Psoas muscle (tissue), 8 donors: ENCODE data around the gene KRT6B. TPM values are rescaled to one million over a fixed set of nuclear protein-coding genes. Genes with fewer than 3 reads are reported as not detected.

Source experiments
- ATAC-seq, 4 donors: fragments of 200-7000 bp; cut with Tn5 transposase; one replicate each; pipeline ENCODE4 v1.9.1; 2020; ENCODE audit warnings: moderate library complexity in 3 of 4, mild to moderate bottlenecking in 2 of 4
- DNase-seq, 2 donors: peaks; one replicate each; pipeline ENCODE4 v3.0.0-alpha.2; 2020
- H3K27ac ChIP-seq: fragments of 200-600 bp; one replicate; pipeline ENCODE4 v1.8.0; 2022
- H3K27me3 ChIP-seq, 3 donors: fragments of 200-600 bp in 1 of 3; one replicate each; pipeline versions ENCODE4 v1.6.1 to v1.8.0; 2013 to 2022; ENCODE audit warnings: low read length in 2 of 3, mild to moderate bottlenecking in 2 of 3, moderate library complexity in 1 of 3; ENCODE audit not compliant: insufficient read depth in 3 of 3
- H3K36me3 ChIP-seq, 2 donors: fragments of 200-600 bp in 1 of 2; one replicate each; pipeline versions ENCODE4 v1.6.1 to v1.8.0; 2013 to 2022; ENCODE audit warnings: low read depth in 1 of 2, mild to moderate bottlenecking in 1 of 2, moderate library complexity in 1 of 2; ENCODE audit not compliant: insufficient read depth in 1 of 2
- H3K4me1 ChIP-seq: fragments of 200-600 bp; one replicate; pipeline ENCODE4 v1.8.0; 2022
- H3K4me3 ChIP-seq: fragments of 200-600 bp; one replicate; pipeline ENCODE4 v1.8.0; 2022; ENCODE audit warnings: mild to moderate bottlenecking
- H3K9me3 ChIP-seq: fragments of 200-600 bp; one replicate; pipeline ENCODE4 v1.8.0; 2022
- WGBS, 3 donors: extraction: QIAGEN DNeasy Blood & Tissue Kit; methylation state at CpG; one replicate each; pipeline versions ENCODE4 v1.1.6 to v1.1.7; 2013; 5-methylcytosine and 5-hydroxymethylcytosine counted together
- intact Hi-C, 2 donors: fragments of 100-400 bp; cut with DNase I; formaldehyde crosslinking; loops; one replicate each; pipeline versions ENCODE4 v1.11.0 to v1.14.2; 2022
- polyA plus RNA-seq, 3 donors: library from polyadenylated mRNA; stranded (reverse); fragments of 200-250 nt; gene quantifications; one replicate each; pipeline ENCODE4 v1.2.3, GENCODE V29; 2013
- total RNA-seq, 4 donors: library from RNA; stranded (reverse); fragmentation: NEBNext Ultra II Directional in 2 of 4; extraction: Animal tissue kit (Norgen Biotek cat#: 25700) in 2 of 4; gene quantifications; one replicate each; pipeline versions ENCODE4 v1.2.1 to v1.2.4, GENCODE V29; 2021 to 2023
- TF ChIP-seq, protein P1 (sequence below): fragments of 200-600 bp; IDR thresholded peaks from one replicate; pipeline ENCODE4 v1.8.0; 2022; ENCODE audit warnings: antibody characterized with exemption
- donor health status: healthy with polysubstance abuse.
- donor health status: DM: no; HTN: no; CAD: no; lungs with moderate emphysema.
- donor health status: Bipolar disorder and iron deficiency.
- donor health status: healthy.
- donor health status: DM: yes; HTN: yes; CAD: no.
- donor health status: DM: no; HTN: no; CAD: no.
- donor health status: DM: no; HTN: no; CAD: no.
- donor health status: DM: yes; HTN: yes; CAD: no.

KRT6B gene
- total and polyA plus RNA-seq, 7 donors: 0.04 to 0.32 (median 0.15) TPM; not detected in 3

DNA sequence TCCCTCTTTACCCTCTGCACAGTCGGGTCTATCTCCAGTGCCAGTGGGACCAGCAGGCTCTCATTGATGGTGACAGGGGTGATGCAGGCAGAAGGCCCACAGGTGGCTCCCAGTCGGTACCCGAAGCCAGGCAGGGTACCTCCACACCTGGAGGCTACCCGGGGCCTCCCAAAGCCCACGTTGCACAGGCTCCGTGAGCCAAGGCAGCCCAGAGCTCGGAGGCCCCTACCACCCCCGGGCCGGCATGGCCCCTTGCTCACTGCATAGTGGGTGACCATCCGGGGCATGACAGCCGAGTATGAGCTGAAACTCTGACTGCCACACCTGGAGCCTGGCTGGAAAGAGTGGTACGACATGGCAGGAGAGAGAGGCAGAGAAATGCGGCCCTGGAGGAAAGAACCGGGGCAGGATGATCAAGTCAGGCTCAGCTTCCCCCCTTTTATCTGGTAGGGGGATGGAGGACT, 46.0 kb downstream of the KRT6B start, which contains the start of gene KRT82:
KRT82 (minus strand) TSS at position 414 of the 464 bp plus-strand sequence; CDS start at position 356, 58 bp downstream.
- 89 to 90% (median 89%) methylated on average over 14 of the region's 14 CpGs for WGBS, 3 donors
- Histone ChIP-seq H3K4me1 (no peaks in the 10 kb centered on the region), H3K9me3 (no peaks in the 10 kb centered on the region), H3K27ac (no peak within 1 kb of the TSS), H3K36me3 (no peaks in the 10 kb centered on the region), H3K27me3 (no peaks in the 10 kb centered on the region), H3K4me3 (no peak within 1 kb of the TSS)
- DNase-seq: no peak
- intact Hi-C loops: no loop called here
- no peak for ATAC-seq
- TF ChIP-seq, protein P1, sequence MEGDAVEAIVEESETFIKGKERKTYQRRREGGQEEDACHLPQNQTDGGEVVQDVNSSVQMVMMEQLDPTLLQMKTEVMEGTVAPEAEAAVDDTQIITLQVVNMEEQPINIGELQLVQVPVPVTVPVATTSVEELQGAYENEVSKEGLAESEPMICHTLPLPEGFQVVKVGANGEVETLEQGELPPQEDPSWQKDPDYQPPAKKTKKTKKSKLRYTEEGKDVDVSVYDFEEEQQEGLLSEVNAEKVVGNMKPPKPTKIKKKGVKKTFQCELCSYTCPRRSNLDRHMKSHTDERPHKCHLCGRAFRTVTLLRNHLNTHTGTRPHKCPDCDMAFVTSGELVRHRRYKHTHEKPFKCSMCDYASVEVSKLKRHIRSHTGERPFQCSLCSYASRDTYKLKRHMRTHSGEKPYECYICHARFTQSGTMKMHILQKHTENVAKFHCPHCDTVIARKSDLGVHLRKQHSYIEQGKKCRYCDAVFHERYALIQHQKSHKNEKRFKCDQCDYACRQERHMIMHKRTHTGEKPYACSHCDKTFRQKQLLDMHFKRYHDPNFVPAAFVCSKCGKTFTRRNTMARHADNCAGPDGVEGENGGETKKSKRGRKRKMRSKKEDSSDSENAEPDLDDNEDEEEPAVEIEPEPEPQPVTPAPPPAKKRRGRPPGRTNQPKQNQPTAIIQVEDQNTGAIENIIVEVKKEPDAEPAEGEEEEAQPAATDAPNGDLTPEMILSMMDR: no peak

DNA sequence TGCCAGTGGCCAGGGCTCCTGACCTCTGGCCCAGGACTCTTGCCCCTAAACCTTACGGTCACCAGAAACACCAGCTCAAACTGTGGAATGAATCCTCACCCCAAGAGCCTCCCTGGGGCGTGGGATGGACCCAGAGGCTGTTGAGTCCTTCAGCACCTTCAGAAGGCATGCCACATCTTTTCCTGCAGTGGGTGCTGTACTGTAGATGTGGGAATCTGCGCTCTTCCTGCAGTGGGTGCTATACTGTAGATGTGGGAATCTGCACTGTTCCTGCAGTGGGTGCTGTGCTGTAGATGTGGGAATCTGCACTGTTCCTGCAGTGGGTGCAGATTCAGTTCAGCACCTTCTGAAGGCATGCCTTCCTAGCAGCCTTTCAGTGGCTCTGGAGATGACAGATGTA, 47.0 kb downstream of the KRT6B start:
- Histone ChIP-seq H3K4me3 (no peak overlapping the region), H3K9me3 (no peaks in the 10 kb centered on the region), H3K36me3 (no peaks in the 10 kb centered on the region), H3K27me3 (no peaks in the 10 kb centered on the region), H3K4me1 (no peaks in the 10 kb centered on the region), H3K27ac (no peak overlapping the region)
- peak in 1 of 2 donors; percentile 12 for DNase-seq
- ATAC-seq: no peak
- intact Hi-C loops: no loop called here
- WGBS, 3 donors: 85 to 94% (median 93%) methylated on average over 3 of the region's 3 CpGs
- TF ChIP-seq, protein P1: no peak

DNA sequence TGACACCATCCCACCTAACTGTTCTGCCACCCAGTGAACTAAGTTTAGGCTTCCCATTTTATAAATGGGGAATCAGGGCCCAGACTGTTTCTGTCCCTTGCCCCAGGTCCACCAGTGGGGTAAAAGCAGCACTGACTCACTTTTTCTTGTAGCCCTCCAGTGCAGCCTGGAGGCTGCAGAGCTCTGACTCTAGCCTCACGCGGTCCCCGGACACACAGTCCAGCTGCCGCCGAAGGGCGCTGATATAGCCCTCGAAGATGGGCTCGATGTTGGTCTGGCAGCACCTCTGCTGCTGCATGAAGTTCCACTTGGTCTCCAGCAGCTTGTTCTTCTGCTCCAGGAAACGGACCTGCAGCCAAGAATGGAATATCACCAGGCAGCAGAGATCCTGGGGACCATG, 48.4 kb downstream of the KRT6B start:
- Histone ChIP-seq H3K9me3 (no peaks in the 10 kb centered on the region), H3K27me3 (peaks cover 0 to 2% (median 0%) of the 10 kb centered on the region in 3 donors), H3K4me1 (no peaks in the 10 kb centered on the region), H3K27ac (no peak overlapping the region), H3K4me3 (no peak overlapping the region), H3K36me3 (no peaks in the 10 kb centered on the region)
- TF ChIP-seq, protein P1: no peak
- 81 to 93% (median 88%) methylated on average over 9 of the region's 9 CpGs for WGBS, 3 donors
- DNase-seq (peak in 1 of 2 donors; percentile 25), ATAC-seq (no peak)
- intact Hi-C loops: no loop called here

DNA sequence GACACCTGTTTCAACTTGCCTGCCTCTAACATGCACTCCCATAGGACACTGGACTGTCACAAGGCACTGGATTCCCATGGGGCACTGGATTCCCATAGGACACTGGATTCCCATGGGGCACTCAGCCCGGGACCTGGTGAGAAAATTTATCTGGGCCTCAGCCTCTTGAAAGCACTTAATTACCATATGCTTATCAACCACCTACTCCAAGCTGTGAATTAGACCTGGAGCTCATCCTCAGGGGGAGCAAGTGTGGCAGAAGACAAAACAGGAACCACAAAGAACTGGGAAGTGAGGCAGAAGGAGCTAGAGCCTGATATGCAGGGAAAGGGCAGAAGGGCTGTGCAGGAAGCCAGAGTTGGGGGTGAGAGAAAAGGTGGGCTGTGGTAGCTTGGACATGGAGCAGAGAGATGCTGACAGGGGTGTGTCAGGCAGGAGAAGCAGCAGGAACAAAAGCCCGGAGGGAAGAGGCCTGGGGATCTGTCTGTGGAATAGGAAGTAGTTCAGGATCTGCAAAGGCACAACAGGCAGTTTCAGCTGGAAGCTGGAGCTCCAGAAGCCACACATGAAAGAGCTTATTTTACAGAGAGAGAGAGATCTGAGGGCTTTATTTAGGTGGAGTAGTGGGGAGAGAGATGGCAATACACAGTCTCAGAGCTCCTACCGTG, 48.9 kb downstream of the KRT6B start:
- Histone ChIP-seq H3K4me3 (no peak overlapping the region), H3K9me3 (no peaks in the 10 kb centered on the region), H3K36me3 (no peaks in the 10 kb centered on the region), H3K27ac (no peak overlapping the region), H3K27me3 (peaks cover 0 to 2% (median 0%) of the 10 kb centered on the region in 3 donors), H3K4me1 (no peaks in the 10 kb centered on the region)
- DNase-seq: no peak
- intact Hi-C loops: no loop called here
- WGBS, 3 donors: 55 to 70% (median 59%) methylated on average over 3 of the region's 3 CpGs
- TF ChIP-seq, protein P1: no peak
- no peak for ATAC-seq
